A549 (cell line): Measurements from ENCODE around the gene MYMK.

Experiments
- MAZ ChIP-seq: fragments of 150-350 bp; IDR thresholded peaks from 2 replicates; pipeline ENCODE4 v1.6.1; 2014; ENCODE audit warnings: antibody characterized with exemption, low read depth, low read length, borderline replicate concordance
- TF ChIP-seq, protein P1 (sequence below): fragments of 200-600 bp; sonication (generic); IDR thresholded peaks from 2 replicates; pipeline ENCODE4 v1.6.1; 2016; ENCODE audit warnings: antibody characterized with exemption, mild to moderate bottlenecking, moderate library complexity
- TF ChIP-seq, protein P2 (sequence below): fragments of >200 bp; sonication (Bioruptor Twin); formaldehyde crosslinking; IDR thresholded peaks from 3 replicates; pipeline ENCODE4 v1.5.1; 2016

DNA sequence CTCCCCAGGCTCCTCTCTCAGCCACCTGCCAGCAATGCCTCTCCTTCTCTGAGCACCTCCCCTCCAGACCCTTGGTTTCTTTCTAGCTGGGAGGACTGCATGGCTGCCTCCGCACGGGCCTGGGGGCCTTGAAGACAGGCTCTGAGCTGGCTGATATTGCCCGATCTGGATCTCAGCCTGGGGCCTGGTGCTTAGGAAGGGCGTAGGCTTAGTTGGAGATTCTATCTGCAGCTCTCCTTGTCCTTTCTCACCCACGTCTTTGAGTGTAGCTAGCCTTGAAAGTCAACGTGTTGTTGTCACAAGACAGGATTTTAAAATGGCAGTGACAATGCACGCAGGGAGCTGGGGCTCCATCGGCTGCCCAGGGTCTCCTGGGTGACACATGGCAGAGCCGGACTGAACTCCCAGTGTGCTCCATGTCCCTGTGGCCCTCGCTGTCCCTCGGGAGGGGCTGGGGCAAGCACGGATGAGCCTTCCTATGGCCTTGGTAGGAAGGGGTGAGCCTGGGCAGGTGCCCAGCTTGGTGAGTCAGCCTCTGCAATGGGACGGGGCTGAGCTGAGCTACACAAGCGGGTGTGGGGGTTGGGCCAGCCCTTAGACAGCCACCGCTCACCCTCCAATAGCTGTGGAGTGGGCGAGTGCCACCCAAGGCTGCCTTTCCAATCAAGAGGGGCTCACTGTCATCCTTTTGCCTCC lies 19.2 kb upstream of the MYMK start:
- TF ChIP-seq, protein P1, sequence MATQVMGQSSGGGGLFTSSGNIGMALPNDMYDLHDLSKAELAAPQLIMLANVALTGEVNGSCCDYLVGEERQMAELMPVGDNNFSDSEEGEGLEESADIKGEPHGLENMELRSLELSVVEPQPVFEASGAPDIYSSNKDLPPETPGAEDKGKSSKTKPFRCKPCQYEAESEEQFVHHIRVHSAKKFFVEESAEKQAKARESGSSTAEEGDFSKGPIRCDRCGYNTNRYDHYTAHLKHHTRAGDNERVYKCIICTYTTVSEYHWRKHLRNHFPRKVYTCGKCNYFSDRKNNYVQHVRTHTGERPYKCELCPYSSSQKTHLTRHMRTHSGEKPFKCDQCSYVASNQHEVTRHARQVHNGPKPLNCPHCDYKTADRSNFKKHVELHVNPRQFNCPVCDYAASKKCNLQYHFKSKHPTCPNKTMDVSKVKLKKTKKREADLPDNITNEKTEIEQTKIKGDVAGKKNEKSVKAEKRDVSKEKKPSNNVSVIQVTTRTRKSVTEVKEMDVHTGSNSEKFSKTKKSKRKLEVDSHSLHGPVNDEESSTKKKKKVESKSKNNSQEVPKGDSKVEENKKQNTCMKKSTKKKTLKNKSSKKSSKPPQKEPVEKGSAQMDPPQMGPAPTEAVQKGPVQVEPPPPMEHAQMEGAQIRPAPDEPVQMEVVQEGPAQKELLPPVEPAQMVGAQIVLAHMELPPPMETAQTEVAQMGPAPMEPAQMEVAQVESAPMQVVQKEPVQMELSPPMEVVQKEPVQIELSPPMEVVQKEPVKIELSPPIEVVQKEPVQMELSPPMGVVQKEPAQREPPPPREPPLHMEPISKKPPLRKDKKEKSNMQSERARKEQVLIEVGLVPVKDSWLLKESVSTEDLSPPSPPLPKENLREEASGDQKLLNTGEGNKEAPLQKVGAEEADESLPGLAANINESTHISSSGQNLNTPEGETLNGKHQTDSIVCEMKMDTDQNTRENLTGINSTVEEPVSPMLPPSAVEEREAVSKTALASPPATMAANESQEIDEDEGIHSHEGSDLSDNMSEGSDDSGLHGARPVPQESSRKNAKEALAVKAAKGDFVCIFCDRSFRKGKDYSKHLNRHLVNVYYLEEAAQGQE = no peak
- TF ChIP-seq MAZ = no peak
- TF ChIP-seq, protein P2, sequence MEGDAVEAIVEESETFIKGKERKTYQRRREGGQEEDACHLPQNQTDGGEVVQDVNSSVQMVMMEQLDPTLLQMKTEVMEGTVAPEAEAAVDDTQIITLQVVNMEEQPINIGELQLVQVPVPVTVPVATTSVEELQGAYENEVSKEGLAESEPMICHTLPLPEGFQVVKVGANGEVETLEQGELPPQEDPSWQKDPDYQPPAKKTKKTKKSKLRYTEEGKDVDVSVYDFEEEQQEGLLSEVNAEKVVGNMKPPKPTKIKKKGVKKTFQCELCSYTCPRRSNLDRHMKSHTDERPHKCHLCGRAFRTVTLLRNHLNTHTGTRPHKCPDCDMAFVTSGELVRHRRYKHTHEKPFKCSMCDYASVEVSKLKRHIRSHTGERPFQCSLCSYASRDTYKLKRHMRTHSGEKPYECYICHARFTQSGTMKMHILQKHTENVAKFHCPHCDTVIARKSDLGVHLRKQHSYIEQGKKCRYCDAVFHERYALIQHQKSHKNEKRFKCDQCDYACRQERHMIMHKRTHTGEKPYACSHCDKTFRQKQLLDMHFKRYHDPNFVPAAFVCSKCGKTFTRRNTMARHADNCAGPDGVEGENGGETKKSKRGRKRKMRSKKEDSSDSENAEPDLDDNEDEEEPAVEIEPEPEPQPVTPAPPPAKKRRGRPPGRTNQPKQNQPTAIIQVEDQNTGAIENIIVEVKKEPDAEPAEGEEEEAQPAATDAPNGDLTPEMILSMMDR = no peak
